GM21390 (cell line): Measurements from ENCODE around the gene RCN1.
"Not testable (repeated sequence)": the region's sequence is repeated elsewhere in the genome, so short reads cannot be mapped to it uniquely, and the experiment has no call there.

Source experiments
- ATAC-seq: cut with Tn5 transposase; IDR thresholded peaks from one replicate; pipeline ENCODE4 v1.9.1; 2021; ENCODE audit not compliant: unreplicated experiment

The RCN1 gene

GRCh38 chr11:32109592-32109991, 18.7 kb downstream of the RCN1 start:
- ATAC-seq = no peak

DNA sequence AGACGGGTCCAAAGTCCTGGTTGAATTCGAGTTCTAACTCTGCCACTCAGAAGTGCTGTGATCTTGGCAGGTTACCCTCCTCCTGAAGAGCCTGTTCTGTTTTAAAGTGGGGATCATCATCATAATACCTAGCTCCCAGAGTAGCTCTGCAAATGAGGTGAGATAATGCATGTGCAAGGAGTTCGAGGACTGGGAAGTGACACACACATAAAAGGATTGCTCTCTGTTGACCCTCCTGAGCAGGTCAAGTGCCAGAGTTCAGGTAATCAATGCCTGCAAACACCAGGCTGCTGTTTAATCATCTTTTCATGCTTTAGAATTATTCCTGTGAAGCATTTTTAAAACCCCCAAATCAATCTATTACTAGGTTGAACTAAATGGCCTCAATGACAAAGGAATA, 19.9 kb downstream of the RCN1 start:
- no peak for ATAC-seq

DNA sequence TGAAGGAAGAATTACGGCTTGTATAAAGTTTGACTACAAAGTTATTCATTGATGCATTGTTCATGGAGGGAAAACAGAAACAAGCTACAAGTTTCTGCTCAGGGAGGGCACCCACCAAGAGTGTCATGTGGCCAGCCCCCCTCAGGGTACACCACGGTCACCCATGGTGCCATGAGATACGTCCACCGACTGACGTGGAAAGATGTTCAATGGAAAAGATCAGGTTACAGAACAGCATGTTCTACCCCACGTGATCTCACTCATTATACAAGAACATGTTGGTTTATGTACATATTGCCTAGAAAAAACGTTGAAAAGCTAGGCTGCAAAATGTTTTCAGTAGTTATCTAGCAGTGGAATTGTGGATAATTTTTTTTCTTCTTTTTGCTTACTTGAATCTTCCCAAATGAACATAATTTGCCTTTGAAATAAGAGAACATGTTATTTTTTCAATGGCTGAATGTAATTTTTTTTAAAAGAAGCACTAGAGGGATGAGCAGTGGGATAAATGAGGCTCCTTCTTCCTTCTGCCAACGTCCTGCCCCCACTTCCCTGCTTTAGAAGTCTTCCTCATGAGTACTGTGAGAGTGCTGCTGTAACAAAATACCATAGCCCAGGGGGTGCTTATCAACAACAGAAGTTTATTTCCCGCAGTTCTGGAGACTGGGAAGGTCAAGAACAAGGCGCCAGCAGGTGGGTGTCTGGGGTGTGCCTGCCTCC, 22.5 kb downstream of the RCN1 start:
- ATAC-seq = no peak

DNA sequence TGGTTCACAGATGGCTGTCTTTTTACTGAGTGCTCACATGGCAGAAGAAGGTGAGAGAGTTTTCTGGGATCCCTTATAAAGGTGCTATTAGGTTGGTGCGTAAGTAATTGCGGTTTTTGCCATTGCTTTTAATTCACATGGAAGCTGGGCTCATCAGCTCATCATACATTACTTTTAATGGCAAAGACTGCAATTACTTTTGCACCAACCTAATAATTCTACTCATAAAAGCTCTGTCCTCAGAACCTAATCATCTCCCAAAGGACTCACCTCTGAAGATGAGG, 23.0 kb downstream of the RCN1 start:
- ATAC-seq = no peak

GRCh38 chr11:32115446-32115845, 24.6 kb downstream of the RCN1 start:
- ATAC-seq = no peak

DNA sequence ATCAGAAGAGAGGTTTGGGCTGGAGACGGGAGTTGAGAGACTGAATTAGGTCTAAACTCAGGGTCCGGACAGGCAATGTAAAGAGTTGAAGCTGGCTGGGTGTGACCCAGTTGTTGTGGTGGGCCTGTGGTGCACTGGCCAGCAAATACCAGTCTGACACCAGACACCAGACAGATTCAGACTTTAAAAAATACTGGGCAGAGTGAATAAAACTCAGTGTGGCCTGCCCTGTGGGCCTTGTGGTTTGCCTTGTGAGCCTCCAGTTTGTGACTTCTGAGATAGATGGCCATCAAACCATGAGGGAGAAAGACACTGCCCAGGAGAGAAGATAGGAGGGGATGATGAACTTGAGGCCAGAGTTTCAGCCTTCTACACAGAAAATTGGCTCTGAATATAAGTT, 25.8 kb downstream of the RCN1 start:
- no peak for ATAC-seq

DNA sequence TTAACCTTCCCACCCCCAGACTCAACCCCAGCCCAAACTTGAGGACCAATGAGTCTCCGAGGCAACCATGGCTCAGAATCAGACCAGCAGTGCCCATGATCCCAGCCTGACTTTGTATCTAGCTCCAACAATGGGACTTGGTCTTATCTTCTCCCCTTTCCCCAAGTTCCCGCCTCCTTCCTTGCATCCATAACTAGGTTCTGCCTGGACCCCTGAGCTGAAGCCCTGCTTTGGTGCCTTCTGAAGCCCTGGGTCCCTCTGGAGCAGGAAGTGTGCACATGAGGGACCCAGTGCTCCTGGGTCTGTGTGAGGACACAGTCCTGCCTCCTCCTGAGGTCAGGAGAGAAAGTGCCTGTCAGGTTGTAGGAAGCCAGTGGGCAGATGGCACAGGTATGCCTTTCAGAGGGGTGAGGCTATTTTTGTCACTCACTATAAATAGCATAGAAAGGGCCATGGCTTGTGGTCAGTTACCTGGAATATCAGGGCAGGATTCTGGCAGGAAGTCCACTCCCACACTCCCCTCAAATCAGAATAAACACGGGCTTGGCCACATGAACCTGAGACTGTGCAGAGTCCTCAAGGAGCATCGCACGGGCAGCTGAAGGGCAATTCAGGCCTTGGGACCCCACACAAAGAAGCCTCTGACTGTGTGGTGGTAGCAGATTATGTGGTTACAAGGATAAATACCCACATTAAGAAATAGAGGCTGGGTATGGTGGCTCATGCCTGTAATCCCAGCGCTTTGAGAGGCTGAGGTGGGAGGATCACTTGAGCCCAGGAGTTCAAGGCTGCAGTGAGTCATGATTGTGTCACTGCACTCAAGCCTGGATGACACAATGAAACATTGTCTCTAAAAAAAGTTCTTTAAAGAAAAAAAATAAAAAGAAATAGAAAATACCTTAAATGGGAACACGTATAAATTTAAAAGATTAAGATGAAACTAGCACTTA, 27.4 kb downstream of the RCN1 start:
- no peak for ATAC-seq

DNA sequence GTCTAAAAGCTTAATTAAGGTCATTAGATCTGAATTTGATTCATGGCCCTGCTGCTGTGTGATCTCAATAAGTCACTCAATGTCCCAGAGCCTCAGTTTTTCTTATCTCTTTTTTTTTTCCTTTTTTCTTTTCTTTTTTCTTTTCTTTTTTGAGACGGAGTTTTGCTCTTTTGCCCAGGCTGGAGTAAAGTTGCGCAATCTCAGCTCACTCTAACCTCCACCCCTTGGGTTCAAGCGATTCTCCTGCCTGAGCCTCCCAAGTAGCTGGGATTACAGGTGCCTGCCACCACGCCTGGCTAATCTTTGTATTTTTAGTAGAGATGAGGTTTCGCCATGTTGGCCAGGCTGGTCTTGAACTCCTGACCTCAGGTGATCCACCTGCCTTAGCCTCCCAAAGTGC, 28.3 kb downstream of the RCN1 start:
- not testable (repeated sequence) for ATAC-seq

DNA sequence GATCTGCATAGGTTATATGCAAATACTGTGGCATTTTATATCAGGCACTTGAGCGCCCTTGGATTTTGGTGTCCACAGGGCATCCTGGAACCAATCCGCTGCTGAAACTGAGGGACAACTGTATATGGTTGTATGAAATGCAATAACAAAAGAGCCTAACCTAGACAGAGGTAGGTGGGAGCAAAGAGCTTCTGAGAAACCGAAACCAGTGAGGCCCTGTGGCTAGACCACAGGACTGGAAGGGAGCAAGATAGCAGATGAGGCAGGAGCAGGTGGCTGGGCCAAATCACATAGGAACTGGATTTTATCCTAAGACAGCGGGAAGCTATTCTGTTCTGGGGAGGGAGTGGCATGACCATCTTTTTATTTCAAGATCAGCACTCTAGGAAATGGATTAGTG, 30.1 kb downstream of the RCN1 start:
- no peak for ATAC-seq

DNA sequence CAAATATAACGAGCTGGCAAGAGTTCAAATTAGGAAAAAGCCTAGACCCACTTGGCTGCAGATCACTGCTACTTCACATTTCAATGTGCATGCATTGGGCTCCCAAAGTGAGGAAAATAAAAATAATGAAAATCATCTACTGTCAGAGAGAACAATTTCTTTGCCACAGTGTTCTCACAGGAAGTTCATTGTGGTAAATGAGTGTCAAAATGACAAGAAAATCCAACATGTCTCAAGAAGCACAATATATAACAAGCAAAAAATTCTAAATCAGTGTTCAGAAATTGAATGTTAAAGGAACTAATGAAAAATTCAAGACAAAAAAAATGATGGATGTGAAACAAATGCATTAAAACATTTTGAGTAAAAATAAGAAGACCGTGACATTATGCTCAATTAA, 31.3 kb downstream of the RCN1 start:
- ATAC-seq = no peak

DNA sequence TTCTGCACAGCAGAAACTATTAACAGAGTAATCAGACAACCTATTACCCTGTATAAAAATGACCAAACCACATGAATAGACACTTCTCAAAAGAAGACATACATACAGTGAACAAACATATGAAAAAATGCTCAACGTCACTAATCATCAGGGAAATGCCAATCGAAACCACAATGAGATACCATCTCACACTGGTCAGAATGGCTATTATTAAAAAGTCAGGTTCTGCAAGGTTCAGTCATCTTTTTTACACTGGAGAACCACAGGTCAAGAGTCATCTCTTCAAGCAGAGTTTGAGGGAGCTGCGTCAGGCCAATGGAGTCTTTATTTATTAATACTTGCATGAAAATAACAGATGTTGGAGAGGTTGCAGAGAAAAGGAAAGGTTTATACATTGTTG, 40.4 kb downstream of the RCN1 start:
- ATAC-seq = no peak

DNA sequence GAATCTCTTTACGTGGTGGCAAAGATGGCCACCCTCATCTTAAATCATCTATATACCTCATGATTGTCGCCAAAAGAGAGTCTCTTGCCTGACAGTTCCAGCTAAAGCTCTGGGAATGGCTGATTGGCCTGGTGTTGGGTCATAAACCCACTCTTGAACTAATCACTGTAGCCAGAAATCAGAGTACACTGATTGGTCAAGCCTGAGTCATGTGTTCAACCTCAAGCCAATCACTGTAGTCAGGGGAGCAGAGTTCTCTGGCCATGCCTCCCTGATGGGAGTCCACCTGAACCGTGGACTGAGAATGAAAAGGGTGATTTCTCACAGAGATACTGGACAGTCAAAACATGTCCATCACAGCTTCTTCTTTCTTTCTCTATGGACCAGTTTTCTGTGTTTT, 45.8 kb downstream of the RCN1 start:
- no peak for ATAC-seq

GRCh38 chr11:32137263-32137662, 46.4 kb downstream of the RCN1 start:
- ATAC-seq = no peak

DNA sequence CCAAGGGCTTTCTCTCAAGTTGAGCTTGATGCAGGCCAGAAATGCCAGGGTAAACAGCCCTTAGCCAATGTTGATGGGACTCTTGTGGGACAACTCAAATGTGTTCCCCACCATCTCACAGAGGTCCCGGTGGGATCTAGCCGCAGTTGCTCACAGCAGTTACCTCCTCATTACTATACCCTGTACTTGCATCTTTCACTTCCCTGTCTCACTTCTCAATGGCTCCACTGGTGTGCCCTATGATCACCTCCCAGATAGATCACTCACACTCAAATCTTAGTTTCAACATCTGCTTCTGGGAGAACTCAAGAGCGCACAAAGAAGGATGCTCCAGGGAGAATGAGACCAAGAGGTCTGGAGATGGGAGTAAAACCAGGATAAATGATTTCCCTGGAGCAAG, 47.0 kb downstream of the RCN1 start:
- no peak for ATAC-seq

DNA sequence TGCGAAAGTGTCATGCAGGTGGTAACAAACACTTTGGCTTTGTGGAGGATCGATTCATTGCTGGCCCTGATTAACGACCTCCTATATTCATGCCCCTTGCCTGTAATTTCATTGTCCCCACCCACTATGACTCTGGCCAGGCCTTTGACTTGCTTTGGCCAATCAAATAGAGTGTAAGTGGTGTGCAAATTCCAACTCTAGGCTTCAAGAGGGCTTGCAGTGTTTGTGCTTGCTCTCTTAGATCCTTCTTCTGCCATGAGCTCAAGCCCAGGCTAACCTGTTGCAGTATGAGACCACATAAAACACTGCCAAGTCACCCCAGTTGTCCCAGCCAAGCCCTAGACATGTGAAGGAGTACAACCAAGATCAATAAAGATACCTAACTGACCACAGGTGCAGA, 48.0 kb downstream of the RCN1 start:
- ATAC-seq = no peak

DNA sequence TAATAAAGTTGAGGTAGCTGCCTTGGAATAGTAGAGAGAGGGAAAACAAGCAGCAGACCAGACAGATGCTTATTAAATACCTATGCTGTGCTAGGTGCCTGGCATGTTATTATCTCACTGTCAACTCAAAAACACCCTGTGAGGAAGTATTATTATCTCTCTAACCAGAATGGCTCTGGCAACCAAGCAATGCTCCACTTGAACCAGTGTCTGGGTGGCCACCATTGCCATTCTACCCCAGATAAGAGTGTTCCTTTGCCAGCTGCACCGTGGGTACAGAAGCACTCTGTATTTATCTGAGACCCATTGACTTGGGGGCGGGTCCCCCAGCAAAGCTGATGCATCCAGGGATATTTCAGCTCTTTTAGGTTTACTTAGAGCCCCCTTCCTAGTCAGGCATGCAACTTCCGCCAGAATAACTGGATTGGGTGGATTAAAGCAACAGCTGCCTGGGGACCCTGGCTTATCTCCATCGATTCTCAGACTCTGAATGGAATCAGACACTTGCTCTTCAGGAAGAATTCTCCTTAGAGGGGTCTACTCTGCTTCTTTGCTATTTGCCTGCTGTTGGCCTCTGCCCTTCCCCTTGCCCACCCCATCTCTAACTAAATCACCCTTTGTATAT, 49.1 kb downstream of the RCN1 start:
- no peak for ATAC-seq

GRCh38 chr11:32141745-32142546, 51.1 kb downstream of the RCN1 start:
- ATAC-seq = no peak

- no peak for ATAC-seq
These were observed 52.5 kb downstream of the RCN1 start for GRCh38 chr11:32143378-32143777.

DNA sequence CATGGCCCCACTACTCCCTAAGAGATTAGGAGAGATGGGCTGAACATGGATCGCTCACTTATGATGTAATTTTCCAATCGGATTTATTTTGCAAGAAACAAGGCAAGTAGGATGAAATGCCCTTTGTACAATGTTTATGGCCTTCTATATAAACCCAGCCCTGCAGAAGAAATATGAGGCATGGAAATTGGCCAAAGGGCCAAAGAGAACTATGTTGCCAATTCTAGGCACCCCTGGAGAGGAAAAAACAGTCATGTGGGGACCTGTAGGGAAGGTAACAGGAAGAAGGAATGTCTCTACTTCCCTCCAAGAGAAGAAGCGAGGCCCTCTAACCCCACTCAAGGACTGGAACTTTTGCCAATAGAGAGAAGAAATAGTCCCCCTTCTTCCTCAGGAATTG, 54.4 kb downstream of the RCN1 start:
- no peak for ATAC-seq

- no peak for ATAC-seq
These were observed 58.0 kb downstream of the RCN1 start for GRCh38 chr11:32148895-32149294.

DNA sequence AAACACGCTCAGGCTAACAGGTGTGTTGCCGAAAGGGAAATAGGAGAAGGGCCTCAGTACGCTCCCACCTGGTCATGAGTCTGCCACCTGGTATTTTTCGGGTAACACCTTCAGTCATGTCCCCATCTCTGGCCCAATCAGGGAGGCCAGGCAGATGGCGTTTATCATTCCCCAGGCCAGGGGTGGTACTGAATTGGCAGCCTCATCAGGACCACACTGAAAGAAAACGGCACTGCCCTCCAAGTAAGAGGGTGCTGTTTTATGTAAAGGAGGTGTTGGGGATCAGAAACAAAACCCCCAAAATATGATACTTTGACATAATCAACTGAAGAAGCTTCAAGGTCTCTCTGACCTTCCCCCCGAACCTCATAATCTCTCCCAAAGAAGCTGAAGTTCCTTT, 58.9 kb downstream of the RCN1 start:
- no peak for ATAC-seq
